PC-3 (cell line): ENCODE results near the gene PADI4.

Experiments
- EZH2 ChIP-seq: fragments of 300-600 bp; sonication (generic); IDR thresholded peaks from one replicate; pipeline ENCODE4 v1.6.1; 2017; ENCODE audit warnings: antibody characterized with exemption, mild to moderate bottlenecking, low read length; ENCODE audit not compliant: unreplicated experiment
- TF ChIP-seq, protein P1 (sequence below): fragments of 300-600 bp; sonication (generic); conservative IDR thresholded peaks from 2 replicates; pipeline ENCODE4 v1.5.1; 2017; ENCODE audit warnings: antibody characterized with exemption, low read depth, mild to moderate bottlenecking, low read length

DNA sequence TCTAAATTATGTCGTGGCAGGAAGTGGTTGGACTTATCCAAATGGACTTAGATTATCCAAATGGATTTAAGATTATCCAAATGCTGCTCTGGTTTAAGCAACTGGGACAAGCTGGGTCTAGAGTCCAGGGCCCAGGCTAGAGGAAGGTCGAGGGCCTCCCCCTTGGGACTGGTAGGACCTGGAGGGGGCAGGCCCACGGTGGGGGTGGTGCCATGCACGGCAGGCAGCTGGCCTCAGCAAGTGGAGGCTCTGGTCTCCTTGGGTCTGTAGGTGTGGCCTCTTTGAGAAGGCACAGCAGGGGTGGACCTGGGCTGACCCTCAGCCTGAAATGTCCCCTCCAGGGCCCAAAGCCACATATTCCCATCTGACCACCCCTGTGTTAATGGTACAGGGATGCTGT lies 93.8 kb downstream of the PADI4 start:
- TF ChIP-seq, protein P1, sequence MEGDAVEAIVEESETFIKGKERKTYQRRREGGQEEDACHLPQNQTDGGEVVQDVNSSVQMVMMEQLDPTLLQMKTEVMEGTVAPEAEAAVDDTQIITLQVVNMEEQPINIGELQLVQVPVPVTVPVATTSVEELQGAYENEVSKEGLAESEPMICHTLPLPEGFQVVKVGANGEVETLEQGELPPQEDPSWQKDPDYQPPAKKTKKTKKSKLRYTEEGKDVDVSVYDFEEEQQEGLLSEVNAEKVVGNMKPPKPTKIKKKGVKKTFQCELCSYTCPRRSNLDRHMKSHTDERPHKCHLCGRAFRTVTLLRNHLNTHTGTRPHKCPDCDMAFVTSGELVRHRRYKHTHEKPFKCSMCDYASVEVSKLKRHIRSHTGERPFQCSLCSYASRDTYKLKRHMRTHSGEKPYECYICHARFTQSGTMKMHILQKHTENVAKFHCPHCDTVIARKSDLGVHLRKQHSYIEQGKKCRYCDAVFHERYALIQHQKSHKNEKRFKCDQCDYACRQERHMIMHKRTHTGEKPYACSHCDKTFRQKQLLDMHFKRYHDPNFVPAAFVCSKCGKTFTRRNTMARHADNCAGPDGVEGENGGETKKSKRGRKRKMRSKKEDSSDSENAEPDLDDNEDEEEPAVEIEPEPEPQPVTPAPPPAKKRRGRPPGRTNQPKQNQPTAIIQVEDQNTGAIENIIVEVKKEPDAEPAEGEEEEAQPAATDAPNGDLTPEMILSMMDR: no peak
- TF ChIP-seq EZH2: no peak
